PC-3 (cell line): ENCODE data around the gene EPC2. TPM values are rescaled to one million over a fixed set of nuclear protein-coding genes. Genes with fewer than 3 reads are reported as not detected.

Experiments used
- ATAC-seq: fragments of 200-7000 bp; cut with Tn5 transposase; 2 replicates; pipeline ENCODE4 v1.9.1; 2020; ENCODE audit warnings: mild to moderate bottlenecking, moderate library complexity
- BruUV-seq: library from RNA; stranded (reverse); fragments of 400-500 nt; replicated peaks from 2 replicates; lab custom pipeline; 2021; lab: Mats Ljungman, UMichigan
- CTCF ChIA-PET: fragments of 300-600 bp; sonication (Branson Sonifier 250); formaldehyde crosslinking; loops from one replicate; lab custom pipeline; 2022; ENCODE audit warnings: antibody characterized with exemption; lab: Charles Lee
- POLR2A ChIA-PET: fragments of 300-600 bp; sonication (Branson Sonifier 250); formaldehyde crosslinking; loops from one replicate; lab custom pipeline; 2022; ENCODE audit warnings: antibody characterized with exemption; ENCODE audit not compliant: unreplicated experiment; lab: Charles Lee
- DNase-seq: peaks from one replicate; pipeline ENCODE4 v3.0.0-alpha.2; 2015
- H2AFZ ChIP-seq: fragments of 300-600 bp; sonication (generic); 2 replicates; pipeline ENCODE4 v1.6.0; 2016; ENCODE audit warnings: antibody characterized with exemption, low read length
- H3F3A ChIP-seq: fragments of 300-600 bp; sonication (generic); one replicate; pipeline ENCODE4 v1.6.0; 2017; ENCODE audit warnings: antibody characterized with exemption, low read length, control low read depth, mild to moderate bottlenecking; ENCODE audit not compliant: unreplicated experiment
- H3K27ac ChIP-seq: fragments of 300-600 bp; sonication (generic); 2 replicates; pipeline ENCODE4 v1.5.1; 2016; ENCODE audit warnings: mild to moderate bottlenecking, low read length
- H3K27me3 ChIP-seq: fragments of 300-600 bp; sonication (generic); 2 replicates; pipeline ENCODE4 v1.6.1; 2016; ENCODE audit warnings: low read length, mixed read lengths
- H3K36me3 ChIP-seq: fragments of 300-600 bp; sonication (generic); 2 replicates; pipeline ENCODE4 v1.6.1; 2016; ENCODE audit warnings: low read depth, mixed run types, low read length, mixed read lengths
- H3K4me1 ChIP-seq: fragments of 300-600 bp; sonication (generic); 2 replicates; pipeline ENCODE4 v1.5.1; 2016; ENCODE audit warnings: low read length; ENCODE audit not compliant: insufficient read depth
- H3K4me2 ChIP-seq: fragments of 300-600 bp; sonication (generic); 2 replicates; pipeline ENCODE4 v1.6.0; 2016; ENCODE audit warnings: low read length
- H3K4me3 ChIP-seq: fragments of 300-600 bp; sonication (generic); 2 replicates; pipeline ENCODE4 v1.5.1; 2016; ENCODE audit warnings: mild to moderate bottlenecking, low read length, mixed read lengths
- H3K79me2 ChIP-seq: fragments of 300-600 bp; sonication (generic); 2 replicates; pipeline ENCODE4 v1.6.1; 2017; ENCODE audit warnings: low read length, mixed read lengths
- H3K9ac ChIP-seq: fragments of 300-600 bp; sonication (generic); 2 replicates; pipeline ENCODE4 v1.6.0; 2016; ENCODE audit warnings: mild to moderate bottlenecking, low read length
- H3K9me2 ChIP-seq: fragments of 300-600 bp; sonication (generic); replicated peaks from 2 replicates; pipeline ENCODE4 v1.6.1; 2016; ENCODE audit warnings: mixed run types, low read length, mixed read lengths
- H3K9me3 ChIP-seq: fragments of 300-600 bp; sonication (generic); 2 replicates; pipeline ENCODE4 v1.6.1; 2016; ENCODE audit warnings: low read length, mixed read lengths
- H4K20me1 ChIP-seq: fragments of 300-600 bp; sonication (generic); 2 replicates; pipeline ENCODE4 v1.6.1; 2016; ENCODE audit warnings: low read length, mixed read lengths
- EZH2 ChIP-seq: fragments of 300-600 bp; sonication (generic); IDR thresholded peaks from one replicate; pipeline ENCODE4 v1.6.1; 2017; ENCODE audit warnings: antibody characterized with exemption, mild to moderate bottlenecking, low read length; ENCODE audit not compliant: unreplicated experiment
- EZH2phosphoT487 ChIP-seq: fragments of 300-600 bp; sonication (generic); IDR thresholded peaks from 2 replicates; pipeline ENCODE4 v1.6.1; 2018; ENCODE audit warnings: mild to moderate bottlenecking, antibody characterized with exemption, low read length, borderline replicate concordance
- intact Hi-C: fragments of 100-400 bp; cut with micrococcal nuclease; formaldehyde crosslinking; loops from 2 replicates; pipeline ENCODE4 v1.9.0; 2023
- total RNA-seq: library from RNA; depleted of rRNA; stranded (reverse); fragments of >200 nt; gene quantifications from 2 replicates; pipeline ENCODE4 v1.2.3, GENCODE V29; 2014
- TF ChIP-seq, protein P1 (sequence below): fragments of 300-600 bp; sonication (generic); conservative IDR thresholded peaks from 2 replicates; pipeline ENCODE4 v1.5.1; 2017; ENCODE audit warnings: antibody characterized with exemption, low read depth, mild to moderate bottlenecking, low read length

Gene EPC2
- total RNA-seq, 1 experiment from 2014 or later: 20.6 TPM

- Histone ChIP-seq H3K4me3 (no peak overlapping the region), H3K79me2 (no peaks in the 10 kb centered on the region), H3K4me2 (no peak overlapping the region), H3K27me3 (no peaks in the 10 kb centered on the region), H3K9me3 (no peaks in the 10 kb centered on the region), H2AFZ (no peak overlapping the region), H3K9ac (no peak overlapping the region), H3K27ac (no peak overlapping the region), H3K9me2 (no peaks in the 10 kb centered on the region), H3K36me3 (no peaks in the 10 kb centered on the region), H3K4me1 (peaks cover 22% of the 10 kb centered on the region), H4K20me1 (no peaks in the 10 kb centered on the region), H3F3A (no peaks in the 10 kb centered on the region)
- ATAC-seq (no peak), DNase-seq (no peak)
- POLR2A ChIA-PET: no interaction called here
- BruUV-seq: no TSS peak
- CTCF ChIA-PET: no interaction called here
- intact Hi-C loops: no loop called here
- no peak for TF ChIP-seq EZH2phosphoT487
- TF ChIP-seq, protein P1, sequence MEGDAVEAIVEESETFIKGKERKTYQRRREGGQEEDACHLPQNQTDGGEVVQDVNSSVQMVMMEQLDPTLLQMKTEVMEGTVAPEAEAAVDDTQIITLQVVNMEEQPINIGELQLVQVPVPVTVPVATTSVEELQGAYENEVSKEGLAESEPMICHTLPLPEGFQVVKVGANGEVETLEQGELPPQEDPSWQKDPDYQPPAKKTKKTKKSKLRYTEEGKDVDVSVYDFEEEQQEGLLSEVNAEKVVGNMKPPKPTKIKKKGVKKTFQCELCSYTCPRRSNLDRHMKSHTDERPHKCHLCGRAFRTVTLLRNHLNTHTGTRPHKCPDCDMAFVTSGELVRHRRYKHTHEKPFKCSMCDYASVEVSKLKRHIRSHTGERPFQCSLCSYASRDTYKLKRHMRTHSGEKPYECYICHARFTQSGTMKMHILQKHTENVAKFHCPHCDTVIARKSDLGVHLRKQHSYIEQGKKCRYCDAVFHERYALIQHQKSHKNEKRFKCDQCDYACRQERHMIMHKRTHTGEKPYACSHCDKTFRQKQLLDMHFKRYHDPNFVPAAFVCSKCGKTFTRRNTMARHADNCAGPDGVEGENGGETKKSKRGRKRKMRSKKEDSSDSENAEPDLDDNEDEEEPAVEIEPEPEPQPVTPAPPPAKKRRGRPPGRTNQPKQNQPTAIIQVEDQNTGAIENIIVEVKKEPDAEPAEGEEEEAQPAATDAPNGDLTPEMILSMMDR: no peak
- no peak for TF ChIP-seq EZH2
These were observed 174.6 kb downstream of the EPC2 start for GRCh38 chr2:148819019-148819585.

DNA sequence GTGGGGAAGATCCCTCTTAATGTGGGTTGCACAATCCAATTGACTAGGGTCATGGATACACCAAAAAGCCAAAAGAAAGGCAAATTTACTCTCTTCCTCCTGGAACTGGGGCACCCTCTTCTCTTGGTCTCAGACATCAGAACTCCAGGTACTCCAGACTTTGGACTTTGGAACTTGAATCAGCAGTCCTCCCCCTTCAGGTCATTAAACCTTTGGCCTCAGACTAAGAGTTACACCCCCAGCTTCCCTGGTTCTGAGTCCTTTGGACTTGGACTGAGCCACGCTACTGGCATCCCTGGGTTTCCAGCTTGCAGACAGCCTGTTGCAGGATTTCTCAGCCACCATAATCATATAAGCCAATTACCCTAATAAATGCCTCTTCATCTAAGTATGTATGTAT is 179.6 kb downstream of the EPC2 start:
- H3K9ac ChIP-seq: no peak overlapping the region
- no peak overlapping the region for H3K4me3 ChIP-seq
- no peaks in the 10 kb centered on the region for H4K20me1 ChIP-seq
- DNase-seq (no peak), ATAC-seq (no peak)
- H3F3A ChIP-seq: no peaks in the 10 kb centered on the region
- no peaks in the 10 kb centered on the region for H3K9me2 ChIP-seq
- intact Hi-C loops: no loop called here
- ChIA-PET CTCF (no interaction called here), POLR2A (no interaction called here)
- no peaks in the 10 kb centered on the region for H3K36me3 ChIP-seq
- no TSS peak for BruUV-seq
- H3K27me3 ChIP-seq: no peaks in the 10 kb centered on the region
- no peaks in the 10 kb centered on the region for H3K4me1 ChIP-seq
- H3K9me3 ChIP-seq: no peaks in the 10 kb centered on the region
- H3K79me2 ChIP-seq: no peaks in the 10 kb centered on the region
- no peak overlapping the region for H3K27ac ChIP-seq
- H2AFZ ChIP-seq: no peak overlapping the region
- no peak overlapping the region for H3K4me2 ChIP-seq
- TF ChIP-seq, protein P1: no peak
- TF ChIP-seq EZH2phosphoT487: no peak
- no peak for TF ChIP-seq EZH2

- TF ChIP-seq EZH2phosphoT487 (no peak), EZH2 (no peak)
- TF ChIP-seq, protein P1: no peak
- no peaks in the 10 kb centered on the region for H3K9me2 ChIP-seq
- no peak overlapping the region for H3K27ac ChIP-seq
- no peak overlapping the region for H3K9ac ChIP-seq
- no peak overlapping the region for H2AFZ ChIP-seq
- H3K79me2 ChIP-seq: no peaks in the 10 kb centered on the region
- ChIA-PET POLR2A (no interaction called here), CTCF (no interaction called here)
- no peak for ATAC-seq
- no peaks in the 10 kb centered on the region for H4K20me1 ChIP-seq
- peaks cover 1% of the 10 kb centered on the region; the same call in 1 of the 2 replicates for H3K27me3 ChIP-seq
- no peaks in the 10 kb centered on the region for H3F3A ChIP-seq
- intact Hi-C loops: no loop called here
- no peak overlapping the region for H3K4me3 ChIP-seq
- H3K9me3 ChIP-seq: no peaks in the 10 kb centered on the region
- DNase-seq: no peak
- no peaks in the 10 kb centered on the region for H3K4me1 ChIP-seq
- H3K36me3 ChIP-seq: no peaks in the 10 kb centered on the region
- BruUV-seq: no TSS peak
- no peak overlapping the region for H3K4me2 ChIP-seq
These were observed 182.2 kb downstream of the EPC2 start for GRCh38 chr2:148826791-148827190.
